ENCODE data around the gene FEM1C. TPM values are rescaled to one million over a fixed set of nuclear protein-coding genes. Genes with fewer than 3 reads are reported as not detected.

The FEM1C gene
- total and polyA plus RNA-seq, 12 donors = 4.5 to 15.5 (median 11.9) TPM

GRCh38 chr5:115577741-115578140, 33.2 kb upstream of the FEM1C start:
- Histone ChIP-seq H3K27ac (no peak overlapping the region), H3K27me3 (no peaks in the 10 kb centered on the region), H3K4me1 (replicated peaks in 1 of 2) (no peaks in the 10 kb centered on the region), H3K36me3 (replicated peaks in 1 of 2) (no peaks in the 10 kb centered on the region), H3K4me3 (no peak overlapping the region), H3K9me3 (replicated peaks in 1 of 3) (no peaks in the 10 kb centered on the region)
- no peak for DNase-seq
- TF ChIP-seq POLR2A (IDR thresholded peaks at IDR 0.05) (no peak), CTCF (IDR thresholded peaks at IDR 0.05) (no peak)
- 88 to 98% (median 95%) methylated on average over 6 of the region's 6 CpGs for WGBS, 4 donors
- intact Hi-C loops (cut with DNase I) = loop anchor here in 1 of 2 donors (5.0 kb wide), 1 partner anchor 265 kb away; no protein-coding TSS in a partner anchor

- no peaks in the 10 kb centered on the region for H3K27me3 ChIP-seq
- H3K36me3 ChIP-seq (replicated peaks in 1 of 2) = no peaks in the 10 kb centered on the region
- intact Hi-C loops (cut with DNase I) = loop anchor here in 1 of 2 donors (5.0 kb wide), 1 partner anchor 265 kb away; no protein-coding TSS in a partner anchor
- WGBS, 4 donors = 75 to 90% (median 80%) methylated on average over 2 of the region's 2 CpGs
- H3K27ac ChIP-seq = no peak overlapping the region
- H3K4me1 ChIP-seq (replicated peaks in 1 of 2) = peaks cover 0 to under 1% of the 10 kb centered on the region in 2 donors
- no peak for DNase-seq
- TF ChIP-seq CTCF (IDR thresholded peaks at IDR 0.05) (no peak), POLR2A (IDR thresholded peaks at IDR 0.05) (no peak)
- H3K9me3 ChIP-seq (replicated peaks in 1 of 3) = no peaks in the 10 kb centered on the region
- no peak overlapping the region for H3K4me3 ChIP-seq
Observed at GRCh38 chr5:115577329-115577728, 32.8 kb upstream of the FEM1C start.

- 77 to 86% (median 81%) methylated on average over 5 of the region's 5 CpGs for WGBS, 4 donors
- intact Hi-C loops (cut with DNase I) = loop anchor here in 1 of 2 donors (5.0 kb wide), 1 partner anchor 263 kb away; no protein-coding TSS in a partner anchor
- H3K36me3 ChIP-seq (replicated peaks in 1 of 2) = no peaks in the 10 kb centered on the region
- no peak overlapping the region for H3K27ac ChIP-seq
- no peak for TF ChIP-seq POLR2A (IDR thresholded peaks at IDR 0.05)
- TF ChIP-seq CTCF (IDR thresholded peaks at IDR 0.05) = no peak
- DNase-seq = no peak
- peaks cover 0 to 8% of the 10 kb centered on the region in 2 donors for H3K4me1 ChIP-seq (replicated peaks in 1 of 2)
- no peak overlapping the region for H3K4me3 ChIP-seq
- no peaks in the 10 kb centered on the region for H3K27me3 ChIP-seq
- H3K9me3 ChIP-seq (replicated peaks in 1 of 3) = no peaks in the 10 kb centered on the region
Observed at GRCh38 chr5:115575167-115576070, 30.8 kb upstream of the FEM1C start.

- H3K9me3 ChIP-seq (replicated peaks in 1 of 3) = peaks cover 0 to 4% (median 0%) of the 10 kb centered on the region in 3 donors
Observed at GRCh38 chr5:115573133-115573532, 28.6 kb upstream of the FEM1C start.

More at GRCh38 chr5:115573133-115573532, 28.6 kb upstream of the FEM1C start:
- Histone ChIP-seq H3K27me3 (no peaks in the 10 kb centered on the region), H3K4me1 (replicated peaks in 1 of 2) (peaks cover 0 to 8% of the 10 kb centered on the region in 2 donors), H3K4me3 (no peak overlapping the region), H3K36me3 (replicated peaks in 1 of 2) (no peaks in the 10 kb centered on the region), H3K27ac (no peak overlapping the region)
- no peak for TF ChIP-seq POLR2A (IDR thresholded peaks at IDR 0.05)
- TF ChIP-seq CTCF (IDR thresholded peaks at IDR 0.05) = no peak
- intact Hi-C loops (cut with DNase I) = no loop called here
- no peak for DNase-seq
- 73 to 83% (median 78%) methylated on average over 2 of the region's 2 CpGs for WGBS, 4 donors
